GM21423 (cell line): ENCODE measurements around the gene RALBP1.
"Not testable (repeated sequence)": the region's sequence is repeated elsewhere in the genome, so short reads cannot be mapped to it uniquely, and the experiment has no call there.

ENCODE experiments used
- ATAC-seq: cut with Tn5 transposase; IDR thresholded peaks from one replicate; pipeline ENCODE4 v1.9.1; 2021; ENCODE audit warnings: mild to moderate bottlenecking, moderate library complexity; ENCODE audit not compliant: unreplicated experiment

RALBP1 gene

DNA sequence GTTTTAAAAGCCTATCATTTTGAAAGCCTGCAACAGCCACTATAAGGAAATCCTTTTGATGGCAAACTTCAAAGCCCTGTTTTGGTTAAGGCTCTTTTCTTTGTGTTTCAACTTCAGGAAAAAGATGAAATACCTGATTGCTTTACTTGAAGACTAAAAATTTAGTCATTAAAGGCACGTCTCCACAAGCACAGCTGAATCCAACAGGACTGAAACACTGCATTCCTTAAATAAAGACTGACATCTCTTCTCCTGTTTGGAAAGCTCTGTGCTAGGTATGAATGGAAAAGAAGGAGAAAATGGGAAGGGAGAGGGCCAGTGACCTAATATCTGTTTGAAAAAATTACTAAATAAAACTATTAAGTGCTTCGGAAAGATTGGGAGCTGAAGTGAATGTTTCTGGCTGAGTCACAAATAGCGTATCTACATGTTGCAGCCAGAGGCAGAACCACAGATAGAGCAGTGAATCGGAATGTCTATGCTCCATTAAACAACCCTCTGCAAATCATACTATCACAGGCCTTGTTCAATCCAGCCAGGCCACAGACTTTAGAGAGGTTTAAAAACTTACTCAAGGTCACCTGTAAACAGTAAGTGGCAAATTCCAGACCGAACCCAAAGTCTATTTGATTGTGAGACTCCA lies 21.1 kb upstream of the RALBP1 start:
- ATAC-seq = no peak

DNA sequence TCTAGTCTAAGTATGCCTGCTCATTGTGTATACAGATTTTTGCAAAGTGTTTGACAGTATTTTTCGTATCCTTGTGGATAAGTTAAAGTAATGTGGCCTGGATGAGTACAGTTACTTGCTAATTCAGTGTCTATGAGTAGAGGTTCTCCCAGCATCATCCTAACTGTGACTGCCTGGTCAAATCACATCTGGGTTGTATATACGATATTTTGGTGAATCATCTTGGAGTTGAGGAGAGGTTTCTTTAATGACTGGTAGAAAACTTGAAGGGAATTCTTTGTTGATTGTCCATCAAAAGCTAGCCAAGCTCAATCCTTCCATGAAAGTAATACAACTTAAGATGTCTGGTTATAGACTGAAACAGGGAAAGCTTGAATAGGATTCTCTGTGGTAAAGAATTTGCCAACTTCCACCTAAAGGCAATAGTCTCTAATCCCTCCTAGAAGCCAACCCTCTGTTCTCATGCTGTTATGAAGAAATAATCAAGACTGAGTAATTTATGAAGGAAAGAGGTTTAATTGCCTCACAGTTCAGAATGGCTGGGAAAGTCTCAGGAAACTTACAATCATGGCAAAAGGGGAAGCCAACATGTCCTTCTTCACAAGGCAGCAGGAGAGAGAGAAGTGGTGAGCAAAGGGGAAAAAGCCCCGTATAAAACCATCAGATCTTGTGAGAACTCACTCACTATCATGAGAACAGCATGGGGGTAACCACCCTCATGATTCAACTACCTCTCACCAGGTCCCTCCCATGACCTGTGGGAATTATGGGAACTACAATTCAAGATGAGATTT lies 19.4 kb upstream of the RALBP1 start:
- ATAC-seq = no peak

DNA sequence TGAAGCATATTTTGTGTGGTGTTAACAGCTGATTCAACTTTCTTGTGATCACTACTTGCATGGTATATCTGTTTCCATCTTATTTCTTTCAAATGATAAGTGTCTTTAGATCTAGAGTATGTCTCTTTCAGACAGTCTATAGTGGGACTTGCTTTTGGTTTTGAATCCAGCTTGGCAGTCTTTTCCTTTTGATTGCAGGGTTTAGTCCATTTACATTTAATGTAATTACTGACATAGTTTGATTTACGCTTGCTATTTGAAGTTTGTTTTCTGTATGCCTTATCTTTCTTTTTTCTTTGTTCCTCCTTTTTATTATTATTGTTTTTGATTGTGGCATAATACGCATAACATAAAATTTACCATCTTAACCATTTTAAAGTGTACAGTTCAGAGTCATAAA lies 9.2 kb upstream of the RALBP1 start:
- ATAC-seq = no peak

DNA sequence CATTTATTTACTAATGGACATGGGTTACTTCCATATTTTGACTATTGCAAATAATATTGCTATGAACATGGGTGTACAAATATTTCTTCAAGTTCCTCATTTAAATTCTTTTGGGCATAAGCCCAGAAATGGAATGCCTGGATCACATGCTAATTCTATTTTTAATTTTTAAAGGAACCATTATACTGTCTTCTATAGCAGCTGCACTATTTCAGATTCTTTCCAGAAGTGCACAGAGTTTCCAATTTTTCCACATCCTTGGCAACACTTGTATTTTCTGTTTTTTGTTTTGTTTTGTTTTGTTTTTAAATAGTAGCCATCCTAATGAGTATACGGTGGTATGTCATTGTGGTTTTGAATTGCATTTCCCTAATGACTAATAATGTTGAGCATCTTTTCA lies 8.5 kb upstream of the RALBP1 start:
- ATAC-seq = no peak

DNA sequence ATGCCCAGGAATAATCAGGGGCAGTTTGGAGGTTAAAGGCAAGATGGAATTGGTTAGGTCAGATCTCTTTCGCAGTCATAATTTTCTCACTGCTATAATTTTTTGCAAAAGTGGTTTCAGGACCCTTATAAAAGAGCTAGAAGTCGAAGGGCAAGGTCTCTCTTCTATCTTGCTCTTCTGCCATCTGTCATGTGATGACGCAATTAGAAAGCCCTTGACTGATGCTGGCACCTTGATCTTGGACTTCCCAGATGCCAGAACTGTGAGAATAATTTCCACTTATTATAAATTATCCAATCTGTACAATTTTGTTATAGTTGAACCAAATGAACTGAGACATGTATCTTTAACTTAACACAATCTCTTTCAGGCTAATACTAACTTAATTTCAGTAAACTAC lies 6.3 kb upstream of the RALBP1 start:
- ATAC-seq = no peak

DNA sequence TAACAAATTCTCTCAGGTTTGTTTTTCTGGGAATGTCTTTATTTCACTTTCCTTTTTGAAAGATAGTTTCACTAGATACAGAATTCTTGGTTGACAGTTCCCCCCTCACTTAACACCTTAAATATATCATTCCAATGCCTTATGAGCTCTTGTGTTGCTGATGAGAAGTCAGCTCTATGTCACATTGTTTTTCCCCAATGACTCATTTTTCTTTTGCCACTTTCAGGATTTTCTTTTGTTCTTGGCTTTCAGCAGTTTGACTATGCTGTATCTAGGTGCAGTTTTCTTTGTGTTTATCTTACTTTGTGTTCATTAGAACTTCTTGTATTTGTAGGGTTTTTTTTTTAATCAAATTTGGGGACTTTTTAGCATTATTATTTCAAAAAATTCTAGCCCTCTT lies 5.6 kb upstream of the RALBP1 start:
- no peak for ATAC-seq

DNA sequence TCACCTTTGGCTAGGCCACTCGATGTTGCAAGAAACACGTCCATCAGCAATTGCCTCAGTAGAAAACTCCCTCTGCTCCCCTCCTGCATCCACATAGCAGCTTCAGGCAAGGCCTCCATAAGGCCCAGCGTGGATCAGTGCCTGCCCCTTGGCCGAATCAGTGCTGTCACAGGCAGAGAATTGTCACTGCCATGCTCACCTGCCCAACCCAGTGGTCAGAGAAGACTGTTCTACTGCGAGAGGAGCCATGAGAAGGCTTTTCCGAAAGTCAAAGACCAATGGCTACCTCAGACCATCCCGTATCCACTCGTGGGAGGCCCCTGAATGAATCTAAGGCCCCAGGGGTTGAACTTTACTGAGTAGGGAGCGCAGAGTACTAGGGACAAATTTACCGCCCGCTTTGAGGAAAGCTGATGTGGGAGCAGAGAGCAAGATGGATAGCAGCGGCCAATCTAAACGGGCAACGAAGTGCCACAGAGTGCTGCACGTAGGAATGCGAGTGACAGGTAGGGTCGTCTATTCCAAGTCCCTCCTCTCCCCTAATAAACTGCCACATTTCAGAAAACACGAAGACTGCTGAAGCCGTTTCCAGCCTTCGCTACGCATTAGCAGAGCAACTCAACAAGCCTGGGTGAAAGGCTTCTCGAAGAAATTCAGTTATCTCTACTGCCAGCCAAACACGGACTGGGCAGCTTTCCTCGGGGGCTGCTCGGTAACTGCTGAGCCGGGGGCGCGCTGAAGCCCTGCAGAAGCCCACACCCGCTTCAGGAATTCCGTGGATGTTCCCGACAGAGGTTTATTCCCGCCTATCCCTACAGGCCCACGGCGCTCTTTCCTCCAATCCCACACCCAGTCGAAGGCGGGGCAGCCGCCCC lies 968 bp upstream of the RALBP1 start:
- ATAC-seq = no peak

DNA sequence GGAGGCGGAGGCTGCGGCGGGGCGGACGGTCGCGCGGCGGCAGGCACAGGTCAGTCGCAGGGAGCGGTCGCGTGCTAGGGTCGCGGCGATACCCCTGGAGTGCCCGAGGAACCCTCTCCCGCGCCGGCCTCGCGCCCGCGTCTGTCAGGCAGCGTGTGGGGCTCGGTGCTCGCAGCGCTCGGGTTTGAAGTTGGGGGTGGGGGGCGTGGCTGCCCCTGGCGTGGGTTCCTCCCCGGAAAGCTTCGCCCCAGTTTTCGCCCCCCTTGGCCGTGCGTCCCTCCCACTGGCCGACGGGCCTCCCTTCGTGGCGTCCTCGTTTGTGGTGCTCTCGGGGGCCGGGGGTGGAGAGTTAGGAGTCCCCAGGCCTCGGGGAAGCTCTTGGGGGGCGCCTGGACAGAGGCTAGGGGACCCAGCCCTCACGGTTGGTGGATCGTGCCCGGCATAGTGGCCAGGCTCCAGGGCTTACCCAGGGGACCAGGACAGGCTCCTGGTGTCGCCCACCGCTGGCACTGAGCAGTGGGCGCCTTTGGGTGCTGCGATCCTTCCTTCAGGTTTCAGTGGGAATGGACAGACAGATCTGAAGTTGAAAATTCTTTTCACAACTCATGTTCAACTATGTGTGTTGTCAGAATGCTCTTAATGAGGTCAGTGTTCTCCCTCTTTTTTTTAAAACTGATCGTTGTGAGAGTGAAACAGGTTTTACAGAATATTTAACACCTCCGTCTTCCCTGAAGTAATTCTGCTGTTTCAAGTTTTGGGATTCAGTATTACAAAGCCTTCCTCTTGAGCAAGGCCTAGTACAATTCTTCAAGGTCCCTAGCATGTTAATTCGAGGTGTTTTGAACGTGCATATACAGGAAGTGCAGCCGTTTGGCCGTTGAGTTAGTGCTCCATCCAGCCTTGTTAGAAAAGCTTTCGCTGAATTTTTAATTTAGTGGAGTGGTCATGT lies 604 bp downstream of the RALBP1 start:
- no peak for ATAC-seq

DNA sequence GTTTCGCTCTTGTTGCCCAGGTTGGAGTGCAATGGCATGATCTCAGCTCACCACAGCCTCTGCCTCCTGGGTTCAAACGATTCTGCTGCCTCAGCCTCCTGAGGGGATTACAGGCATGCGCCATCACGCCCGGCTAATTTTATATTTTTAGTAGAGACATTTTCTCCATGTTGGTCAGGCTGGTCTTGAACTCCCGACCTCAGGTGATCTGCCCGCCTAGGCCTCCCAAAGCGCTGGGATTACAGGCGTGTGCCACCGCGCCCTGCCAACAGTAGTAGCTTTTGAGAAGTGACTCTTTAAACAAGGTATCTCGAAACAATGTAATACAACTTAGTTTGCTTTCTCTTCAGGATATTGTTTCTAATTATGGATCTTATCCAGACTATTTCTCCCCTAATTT lies 1.6 kb downstream of the RALBP1 start:
- ATAC-seq = not testable (repeated sequence)

DNA sequence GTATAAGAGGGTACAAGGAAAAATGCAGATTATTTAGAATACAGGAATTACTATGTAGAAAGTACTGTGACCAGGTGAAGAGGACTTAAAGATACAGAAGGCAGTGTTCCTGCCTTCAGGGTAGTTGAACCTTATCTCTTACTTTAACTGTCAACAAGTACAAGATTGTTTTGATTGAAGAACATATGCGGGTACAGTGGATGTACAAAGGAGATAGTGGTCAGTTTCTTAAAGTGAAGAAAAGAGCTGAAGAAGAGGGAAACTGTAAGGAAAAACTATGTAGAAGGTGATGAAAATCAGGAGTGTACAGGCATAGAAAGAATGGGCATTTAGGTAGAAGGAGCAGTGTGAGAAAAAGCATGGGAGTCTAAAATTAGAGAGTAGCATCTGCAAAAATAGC lies 2.2 kb downstream of the RALBP1 start:
- ATAC-seq = no peak

DNA sequence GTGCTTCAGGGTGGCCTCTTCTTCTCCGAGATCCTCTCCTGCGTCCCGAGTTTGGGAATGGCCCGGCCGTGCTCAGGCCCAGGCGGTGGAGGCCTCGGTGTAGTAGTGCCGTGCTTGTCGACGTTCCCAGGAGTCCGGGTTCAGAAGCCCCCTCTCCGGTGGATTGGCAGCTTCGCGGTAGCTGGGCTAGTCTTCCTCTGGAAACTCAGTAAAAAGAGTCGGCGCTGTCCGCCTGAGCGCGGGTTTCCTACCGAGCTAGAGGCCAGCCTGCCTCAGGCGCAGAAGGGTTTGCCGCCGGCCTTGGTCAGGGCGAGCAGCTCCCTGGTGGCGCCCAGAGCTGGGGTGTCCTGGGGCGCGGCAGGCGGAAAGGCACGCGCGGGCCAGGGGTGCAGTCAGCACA lies 3.2 kb downstream of the RALBP1 start:
- no peak for ATAC-seq

DNA sequence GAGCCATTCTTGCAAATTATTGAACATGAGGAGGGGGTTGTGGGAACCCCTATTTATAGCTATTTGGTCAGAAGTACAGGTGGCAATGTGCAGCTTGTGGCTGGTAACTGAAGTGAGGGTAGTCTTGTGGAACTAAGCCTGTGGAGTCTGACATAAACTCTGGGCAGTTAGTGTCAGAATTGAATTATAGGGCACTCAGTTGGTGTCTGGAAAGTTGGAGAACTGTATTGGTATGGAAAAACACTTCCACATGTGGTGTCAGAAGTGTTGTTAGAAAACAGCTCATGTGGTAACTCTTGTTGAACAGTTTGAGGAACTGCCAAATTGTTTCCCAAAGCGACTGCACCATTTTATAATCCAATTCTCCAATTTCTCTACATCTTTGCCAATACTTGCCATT lies 7.5 kb downstream of the RALBP1 start:
- peak; percentile 69 for ATAC-seq

DNA sequence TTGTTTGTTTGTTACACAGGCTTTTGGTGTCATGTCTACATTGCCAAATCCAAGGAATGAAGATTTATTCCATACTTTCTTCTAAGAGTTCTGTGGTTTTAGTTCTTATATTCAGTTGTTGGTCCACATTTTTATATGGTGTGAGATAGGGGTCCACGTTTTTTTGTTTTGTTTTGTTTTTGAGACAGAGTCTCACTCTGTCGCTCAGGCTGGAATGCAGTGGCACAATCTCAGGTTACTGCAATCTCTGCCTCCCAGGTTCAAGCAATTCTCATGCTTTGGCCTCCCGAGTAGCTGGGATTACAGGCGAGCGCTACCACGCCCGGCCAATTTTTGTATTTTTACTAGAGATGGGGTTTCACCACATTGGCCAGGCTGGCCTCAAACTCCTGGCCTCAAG lies 8.2 kb downstream of the RALBP1 start:
- no peak for ATAC-seq

DNA sequence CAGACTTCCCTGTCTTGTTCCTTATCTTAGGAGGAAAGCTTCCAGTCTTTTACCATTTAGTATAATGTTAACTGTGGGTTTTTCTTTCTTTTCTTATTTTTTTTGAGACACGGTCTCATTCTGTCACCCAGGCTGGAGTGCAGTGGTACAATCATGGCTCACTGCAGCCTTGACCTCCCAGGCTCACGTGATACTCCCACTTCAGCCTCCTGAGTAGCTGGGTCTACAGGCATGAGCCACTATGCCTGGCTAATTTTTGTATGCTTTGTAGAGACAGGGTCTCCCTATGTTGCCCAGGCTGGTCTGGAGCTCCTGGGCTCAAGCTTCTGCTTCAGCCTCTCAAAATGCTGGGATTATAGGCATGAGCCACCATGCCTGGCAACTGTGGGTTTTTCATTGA lies 9.5 kb downstream of the RALBP1 start:
- not testable (repeated sequence) for ATAC-seq

DNA sequence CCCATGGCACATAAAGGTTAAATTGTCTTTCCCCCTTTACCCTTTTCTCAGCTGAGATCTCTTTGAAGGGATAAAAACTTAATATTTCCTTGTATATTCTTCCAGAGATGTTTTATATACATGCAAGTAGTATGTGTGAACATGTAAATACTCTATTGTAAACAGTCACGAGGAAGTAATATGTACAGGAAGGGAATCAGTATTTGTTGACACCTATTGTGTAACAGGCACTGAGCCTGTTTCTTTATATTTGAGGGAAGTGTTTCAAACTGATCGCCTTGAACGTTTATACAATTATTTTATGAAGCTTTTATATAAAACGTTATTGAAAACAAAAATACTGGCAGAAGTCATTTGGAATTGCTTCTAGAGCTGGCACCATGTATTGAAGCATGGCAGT lies 13.2 kb downstream of the RALBP1 start:
- ATAC-seq = no peak

DNA sequence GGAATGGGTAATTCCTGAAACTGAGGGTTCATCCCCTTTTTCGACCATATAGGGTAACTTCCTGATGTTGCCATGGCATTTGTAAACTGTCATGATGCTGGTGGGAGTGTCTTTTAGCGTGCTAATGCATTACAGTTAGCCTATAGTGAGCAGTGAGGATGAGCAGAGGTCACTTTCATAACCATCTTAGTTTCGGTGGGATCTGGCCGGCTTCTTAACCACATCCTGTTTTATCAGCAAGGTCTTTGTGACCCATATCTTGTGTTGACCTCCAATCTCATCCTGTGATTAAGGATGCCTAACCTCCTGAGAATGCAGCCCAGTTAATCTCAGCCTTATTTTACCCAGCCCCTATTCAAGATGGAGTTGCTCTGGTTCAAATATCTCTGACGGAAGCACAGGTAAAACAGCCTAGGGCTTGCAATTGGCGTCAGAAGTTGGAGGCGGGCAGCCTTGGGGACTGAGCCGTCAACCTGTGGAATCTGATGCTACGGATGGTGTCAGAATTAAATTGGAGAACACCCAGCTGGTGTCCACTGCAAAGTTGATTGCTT lies 19.5 kb downstream of the RALBP1 start:
- ATAC-seq = peak; percentile 94

DNA sequence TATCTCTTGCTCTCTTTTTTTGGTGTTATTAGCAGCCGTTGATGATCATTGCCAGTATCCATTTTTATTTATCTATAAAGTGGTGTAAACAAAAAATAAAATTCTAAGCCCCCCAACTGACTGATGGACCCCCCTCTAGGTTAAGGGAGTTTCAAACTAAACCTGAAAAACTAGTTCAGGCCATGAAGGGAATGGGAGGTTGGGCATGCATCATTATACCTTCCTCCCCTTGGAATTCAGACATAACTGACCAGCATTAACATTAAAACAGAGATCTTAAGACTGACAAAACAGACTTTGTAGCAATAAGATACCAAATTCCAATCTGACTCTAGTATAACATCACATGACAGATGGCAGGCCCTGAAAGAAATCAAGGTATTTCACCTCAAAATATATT lies 20.2 kb downstream of the RALBP1 start:
- ATAC-seq = no peak

DNA sequence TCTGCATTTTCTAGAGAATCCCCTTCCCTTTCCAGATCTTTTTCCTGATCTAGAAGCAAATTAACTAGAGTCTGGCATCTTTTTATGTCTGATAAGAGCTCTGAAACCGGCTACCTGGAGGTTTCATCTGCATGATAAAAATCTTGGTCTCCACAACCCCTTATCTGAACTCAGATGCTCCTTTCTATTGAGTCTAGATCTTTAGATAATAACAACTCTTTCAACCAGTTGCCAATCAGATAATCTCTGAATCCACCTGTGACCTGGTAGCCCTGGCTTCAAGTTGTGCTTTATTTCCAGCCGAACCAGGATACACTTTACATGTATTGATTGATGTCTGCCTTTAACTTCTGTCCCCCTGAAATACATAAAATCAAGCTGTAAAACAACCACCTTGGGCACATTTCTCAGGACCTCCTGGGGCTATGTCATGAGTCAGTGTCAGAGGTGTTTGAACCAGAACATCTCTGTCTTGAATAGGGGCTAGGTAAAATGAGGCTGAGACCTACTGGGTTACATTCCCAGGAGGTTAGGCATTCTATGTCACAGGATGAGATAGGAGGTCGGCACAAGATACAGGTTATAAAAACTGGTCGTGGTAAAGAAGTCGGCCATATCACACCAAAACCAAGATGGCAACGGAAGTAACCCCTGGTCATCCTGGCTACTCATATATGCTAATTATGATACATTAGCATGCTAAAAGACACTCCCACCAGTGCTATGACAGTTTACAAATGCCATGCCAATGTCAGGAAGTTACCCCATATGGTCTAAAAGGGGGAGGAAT lies 20.8 kb downstream of the RALBP1 start:
- ATAC-seq = no peak

DNA sequence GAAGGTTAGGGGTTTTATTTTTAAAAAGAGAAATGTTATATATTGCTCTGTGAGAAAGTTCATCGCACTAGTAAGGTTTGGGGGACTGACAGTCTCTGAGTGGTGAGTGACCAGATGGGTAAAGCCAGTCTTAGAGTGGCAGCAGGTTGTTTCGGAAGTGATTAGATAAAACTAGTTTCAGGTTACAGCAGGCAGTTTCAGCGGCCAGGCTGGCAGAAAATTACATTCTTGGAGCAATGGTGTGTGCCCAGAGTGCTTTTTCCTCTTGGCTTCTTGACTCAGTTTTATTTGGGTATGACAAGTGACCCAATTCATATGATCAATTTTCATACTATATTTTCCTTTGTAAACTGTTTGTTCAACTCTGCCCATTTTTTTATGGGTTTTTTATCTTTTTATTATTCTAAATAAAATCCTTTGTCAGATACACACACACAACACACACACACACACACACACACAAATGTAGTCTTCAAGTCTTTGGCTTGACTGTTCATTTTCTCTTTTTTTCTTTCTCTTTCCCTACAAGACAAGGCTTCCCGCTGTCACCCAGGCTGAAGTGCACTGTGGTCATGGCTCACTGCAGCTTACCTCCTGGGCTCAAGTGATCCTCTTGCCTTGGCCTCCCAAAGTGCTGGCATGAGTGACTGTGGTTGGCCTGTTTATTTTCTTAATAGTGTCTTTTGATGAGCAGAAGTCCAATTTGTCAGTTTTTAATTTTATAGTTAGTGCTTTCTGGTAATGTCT lies 30.9 kb downstream of the RALBP1 start:
- no peak for ATAC-seq
